HG03469 (cell line): ENCODE results near the gene EMC10.

Experiments
- ATAC-seq: cut with Tn5 transposase; IDR thresholded peaks from one replicate; pipeline ENCODE4 v1.9.1; 2021; ENCODE audit warnings: mild to moderate bottlenecking, moderate library complexity, moderate number of reproducible peaks; ENCODE audit not compliant: unreplicated experiment

Gene EMC10

DNA sequence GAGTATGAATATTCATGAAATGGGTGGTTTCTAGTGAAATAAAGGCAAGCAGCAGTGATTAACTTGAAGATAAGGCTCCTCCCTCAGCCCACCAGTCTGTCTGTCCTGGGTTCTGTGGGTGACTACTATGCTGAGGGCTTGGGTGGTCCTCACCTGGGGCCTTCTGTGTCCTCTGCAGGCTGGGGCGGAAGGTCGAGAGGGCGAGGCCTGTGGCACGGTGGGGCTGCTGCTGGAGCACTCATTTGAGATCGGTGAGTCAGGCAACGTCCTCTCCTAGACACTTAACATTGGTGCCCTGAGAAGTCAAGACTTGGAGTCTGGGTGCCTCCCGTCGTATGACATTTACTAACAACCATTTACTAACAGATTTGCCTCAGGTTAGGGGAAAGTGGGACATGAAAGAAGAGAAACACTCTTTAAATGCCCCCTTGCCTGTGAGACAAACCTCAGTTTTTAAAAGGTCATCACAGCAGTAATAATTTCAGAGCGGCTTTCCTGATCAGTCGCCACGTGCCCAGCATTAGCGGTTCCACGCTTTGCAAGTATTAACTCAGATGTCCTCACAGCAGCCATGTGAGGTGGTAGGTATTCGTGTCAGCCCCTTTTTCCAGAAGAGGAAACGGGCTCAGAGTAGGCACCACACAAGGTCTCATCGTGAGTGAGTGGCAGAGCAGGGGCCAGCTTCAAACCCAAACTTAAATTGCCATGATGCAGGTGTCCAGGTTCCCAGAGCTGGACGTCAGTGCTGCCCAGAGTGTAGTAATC, 1.6 kb downstream of the EMC10 start:
- ATAC-seq: no peak

- ATAC-seq: no peak
Measured at GRCh38 chr19:50478901-50479715, 2.8 kb downstream of the EMC10 start.

DNA sequence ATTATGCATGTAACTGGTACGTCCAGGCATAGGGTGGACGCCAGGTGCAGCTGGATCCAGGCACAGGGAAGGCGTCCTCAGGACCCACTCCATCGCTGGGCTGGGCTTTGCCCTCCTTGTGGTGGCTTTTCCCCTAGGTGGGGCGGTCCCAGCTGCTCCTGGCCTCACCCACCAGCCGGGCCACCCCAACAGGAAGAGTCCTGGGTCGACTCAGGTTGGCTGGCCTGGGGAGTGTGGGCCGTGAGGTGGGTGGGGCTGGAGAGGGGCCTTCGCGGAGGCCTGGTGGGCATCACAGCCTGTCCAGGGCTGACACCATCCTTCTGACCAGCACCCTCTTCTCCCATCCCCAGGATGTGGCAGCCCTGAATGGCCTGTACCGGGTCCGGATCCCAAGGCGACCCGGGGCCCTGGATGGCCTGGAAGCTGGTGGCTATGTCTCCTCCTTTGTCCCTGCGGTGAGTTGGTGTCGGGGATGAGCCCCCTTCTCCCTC, 3.5 kb downstream of the EMC10 start:
- ATAC-seq: no peak

DNA sequence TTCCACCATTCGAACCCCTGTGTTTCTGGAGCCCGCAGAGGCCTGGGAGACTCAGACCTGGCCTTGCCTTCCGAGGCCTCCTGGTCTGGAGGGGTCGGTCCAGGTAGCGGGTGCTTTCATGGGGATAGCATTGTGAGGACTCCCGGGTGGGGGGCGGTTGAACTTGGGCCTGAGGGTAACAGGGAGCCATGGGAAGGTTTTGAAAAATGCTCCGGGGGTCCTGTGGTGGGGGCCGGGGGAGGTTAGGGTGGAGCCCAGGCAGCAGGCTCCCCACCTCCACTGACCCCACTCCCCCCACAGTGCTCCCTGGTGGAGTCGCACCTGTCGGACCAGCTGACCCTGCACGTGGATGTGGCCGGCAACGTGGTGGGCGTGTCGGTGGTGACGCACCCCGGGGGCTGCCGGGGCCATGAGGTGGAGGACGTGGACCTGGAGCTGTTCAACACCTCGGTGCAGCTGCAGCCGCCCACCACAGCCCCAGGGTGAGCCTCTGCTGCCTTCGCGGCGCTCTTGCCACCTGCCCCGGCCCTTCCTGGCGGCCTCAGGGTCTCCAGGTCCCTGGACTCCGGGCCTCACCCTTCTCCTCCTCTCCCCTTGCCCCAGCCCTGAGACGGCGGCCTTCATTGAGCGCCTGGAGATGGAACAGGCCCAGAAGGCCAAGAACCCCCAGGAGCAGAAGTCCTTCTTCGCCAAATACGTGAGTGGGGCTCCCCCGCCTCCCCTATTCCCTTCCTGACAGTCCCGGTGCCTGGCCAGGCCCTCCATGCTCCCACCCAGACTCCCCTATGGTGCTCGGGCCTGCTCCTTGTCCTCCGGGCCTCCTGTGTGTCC, 4.2 kb downstream of the EMC10 start:
- no peak for ATAC-seq

DNA sequence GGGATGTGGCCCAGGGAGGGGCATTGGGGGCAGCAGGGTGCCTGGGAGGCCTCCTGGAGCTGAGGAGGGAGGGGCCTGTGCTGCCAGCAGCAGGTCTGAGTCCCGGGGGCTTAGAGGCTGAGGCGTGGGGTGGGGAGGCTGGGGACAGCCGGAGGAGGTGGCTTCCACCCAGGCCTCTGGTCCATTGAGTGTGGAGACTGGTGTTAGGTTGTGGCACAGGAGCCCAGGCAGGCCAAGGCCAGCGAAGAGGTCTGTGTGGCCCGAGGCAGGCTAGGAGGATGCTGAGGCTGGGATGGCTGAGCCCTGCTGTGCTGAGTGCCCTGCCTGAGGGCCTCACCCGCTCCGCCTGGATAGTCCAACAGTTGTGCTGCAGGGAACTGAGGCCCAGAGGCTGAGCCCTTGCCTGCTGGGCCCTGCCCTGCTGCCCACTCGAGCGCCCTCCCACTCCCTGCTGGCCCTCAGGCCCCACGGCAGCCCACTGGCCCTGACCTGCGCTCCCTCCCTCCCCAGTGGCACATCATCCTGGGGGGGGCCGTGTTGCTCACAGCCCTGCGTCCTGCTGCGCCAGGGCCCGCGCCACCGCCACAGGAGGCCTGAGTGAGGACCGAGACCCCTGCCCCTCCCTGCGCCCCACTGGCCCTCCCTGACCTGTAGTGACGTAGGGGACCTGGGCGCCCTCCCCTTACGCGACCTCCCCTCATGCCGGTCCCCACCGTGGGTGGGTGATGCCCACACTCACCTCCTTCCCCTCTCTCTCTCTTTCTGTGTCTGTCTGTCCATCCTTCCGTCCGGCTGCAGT, 5.2 kb downstream of the EMC10 start:
- no peak for ATAC-seq

DNA sequence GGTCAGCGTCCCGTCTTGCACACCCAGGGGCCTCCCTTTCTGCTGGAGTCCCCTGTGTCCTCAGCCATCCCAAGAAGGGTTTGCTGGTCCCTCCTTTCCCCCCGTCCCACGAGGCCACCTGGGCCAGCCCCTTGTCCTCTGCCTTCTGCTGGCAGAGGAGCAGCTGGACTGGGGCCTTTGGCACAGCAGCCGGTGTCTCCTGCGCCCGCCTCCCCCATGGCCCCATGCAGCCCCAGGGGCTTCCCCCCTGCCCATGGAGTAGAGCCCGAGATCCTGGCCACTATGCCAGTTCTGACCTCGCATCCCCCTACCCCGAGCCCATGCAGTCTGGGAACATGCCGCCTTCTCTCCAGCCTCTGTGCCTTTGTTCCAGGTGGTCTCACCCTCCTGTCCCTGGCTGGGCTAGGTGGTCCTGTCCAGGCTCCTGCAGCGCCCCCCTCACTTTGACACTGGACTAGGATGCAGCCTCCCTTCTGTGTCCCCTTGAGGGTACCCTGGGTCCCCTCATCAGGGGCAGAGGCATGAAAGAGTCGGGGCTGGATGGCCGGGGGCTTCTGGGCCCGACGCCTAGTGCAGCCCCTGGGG, 6.1 kb downstream of the EMC10 start:
- no peak for ATAC-seq

GRCh38 chr19:50482916-50483315, 6.6 kb downstream of the EMC10 start:
- no peak for ATAC-seq

GRCh38 chr19:50485284-50485955, 9.1 kb downstream of the EMC10 start:
- no peak for ATAC-seq

DNA sequence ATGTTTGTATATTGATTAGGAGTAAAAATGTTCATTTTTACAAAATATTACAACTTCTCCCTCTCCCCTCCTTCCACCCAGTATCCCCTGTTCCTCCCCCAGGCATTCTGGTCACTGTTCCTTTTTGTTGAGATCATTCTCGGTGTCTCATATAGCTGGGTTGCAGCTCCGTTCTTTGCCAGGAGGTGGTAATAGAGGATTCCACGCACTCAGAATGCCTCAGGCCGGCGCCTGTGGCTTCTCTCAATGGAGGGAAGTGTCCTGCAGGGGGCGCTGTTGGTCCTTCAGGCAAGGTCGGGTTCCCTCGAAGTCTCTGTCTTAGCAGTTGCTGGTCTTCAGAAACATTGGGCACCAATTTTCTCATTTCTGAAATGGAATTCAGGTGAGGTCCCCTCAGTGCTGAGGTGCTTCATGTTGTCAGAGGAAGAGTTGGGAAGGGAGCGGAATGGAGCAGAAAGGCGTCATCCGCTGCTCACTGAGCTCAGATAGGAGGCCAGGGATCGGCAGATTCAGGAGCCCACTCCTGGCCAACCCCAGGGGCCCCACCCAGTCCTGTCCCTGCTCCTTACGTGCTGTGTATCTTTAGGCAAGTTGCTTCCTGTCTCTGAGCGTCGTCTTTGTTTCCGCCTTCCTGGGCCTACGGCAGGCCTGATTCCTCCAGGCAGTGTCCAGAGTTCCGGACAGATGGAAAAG, 10.7 kb downstream of the EMC10 start:
- no peak for ATAC-seq

DNA sequence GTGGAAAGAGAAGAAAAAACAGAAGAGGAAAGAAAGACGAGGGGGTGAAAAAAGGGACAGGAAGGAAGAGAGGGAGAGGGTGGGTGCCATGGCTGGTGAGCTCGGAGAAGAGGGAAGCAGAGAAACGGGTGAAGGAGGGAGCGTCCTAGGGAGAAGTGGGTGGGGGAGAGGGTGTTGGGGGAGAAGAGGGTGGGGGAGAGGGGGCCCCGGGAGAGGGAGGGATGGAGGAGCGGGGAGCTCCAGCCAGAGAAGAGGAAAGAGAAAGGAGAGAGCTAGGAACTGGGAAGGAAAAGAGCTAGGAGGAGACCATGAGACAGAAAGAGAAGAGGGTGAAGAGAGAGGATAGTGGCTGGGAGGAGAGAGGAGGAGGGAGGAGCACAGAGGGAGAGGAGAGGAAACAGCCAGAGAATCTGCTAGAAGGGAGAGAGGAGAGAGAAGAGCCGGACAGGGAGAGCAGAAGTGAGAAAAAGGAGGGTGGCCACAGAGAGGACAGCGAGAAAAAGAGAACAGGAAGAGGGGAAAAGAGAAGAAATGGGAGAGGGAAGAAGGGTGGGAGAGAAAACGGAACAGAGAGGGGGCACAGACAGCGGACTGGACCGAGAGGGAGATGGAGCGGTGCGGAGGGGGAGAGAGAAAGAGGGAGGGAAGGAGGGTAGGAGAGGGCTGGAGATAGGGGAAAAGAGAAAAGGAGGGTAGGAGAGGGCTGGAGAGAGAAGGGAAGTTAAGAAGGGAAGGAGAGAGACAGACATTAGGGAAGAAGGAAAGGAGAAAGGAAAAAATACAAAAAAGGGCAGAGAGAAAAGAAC, 12.3 kb downstream of the EMC10 start:
- ATAC-seq: no peak

DNA sequence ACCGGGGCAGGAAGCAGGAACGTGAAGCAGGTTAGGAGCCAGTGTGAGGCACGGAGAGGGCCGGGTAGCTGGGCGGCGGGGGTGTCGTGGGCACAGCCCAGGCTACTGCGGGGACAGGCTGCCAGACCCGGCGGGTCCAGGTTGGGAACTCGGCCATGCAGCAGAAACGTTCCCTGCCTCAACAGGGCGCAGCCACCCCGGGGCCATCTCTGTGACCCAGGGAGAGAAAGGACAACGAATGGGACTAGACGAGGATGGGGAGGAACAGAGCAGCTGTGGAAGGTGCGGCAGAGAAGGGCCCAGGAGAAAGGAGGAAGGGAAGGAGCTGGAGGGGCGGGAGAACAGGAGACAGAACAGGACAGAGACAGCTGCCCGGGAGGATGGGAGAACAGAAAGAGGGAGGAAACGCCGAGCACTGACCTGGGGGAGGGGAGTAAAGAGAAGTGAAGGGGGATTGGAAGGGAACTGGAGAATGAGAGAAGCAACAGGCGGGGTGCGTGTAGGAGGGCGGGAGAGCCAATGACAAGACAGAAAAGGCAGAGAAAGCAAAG, 13.2 kb downstream of the EMC10 start:
- ATAC-seq: no peak

DNA sequence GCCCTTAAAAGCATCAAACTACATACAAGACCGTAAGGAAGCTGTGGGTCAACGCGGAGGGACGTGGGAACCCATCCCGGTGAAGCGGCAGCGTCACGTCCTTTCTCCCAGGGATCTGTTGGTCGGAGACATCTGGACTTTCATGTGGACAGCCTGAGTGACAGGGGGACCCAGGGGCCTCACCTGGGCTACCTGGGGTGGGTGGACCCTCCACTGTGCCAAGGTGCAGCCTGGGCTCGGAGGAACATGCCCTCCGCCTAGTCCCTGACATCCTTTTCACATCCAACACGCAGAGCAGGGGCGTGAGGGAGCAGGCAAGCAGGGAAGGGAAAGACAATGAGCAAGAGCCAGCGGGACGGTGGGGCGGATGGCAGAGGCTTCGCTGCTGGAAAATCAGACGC, 14.1 kb downstream of the EMC10 start:
- ATAC-seq: no peak

GRCh38 chr19:50490991-50491472, 14.7 kb downstream of the EMC10 start:
- ATAC-seq: no peak

DNA sequence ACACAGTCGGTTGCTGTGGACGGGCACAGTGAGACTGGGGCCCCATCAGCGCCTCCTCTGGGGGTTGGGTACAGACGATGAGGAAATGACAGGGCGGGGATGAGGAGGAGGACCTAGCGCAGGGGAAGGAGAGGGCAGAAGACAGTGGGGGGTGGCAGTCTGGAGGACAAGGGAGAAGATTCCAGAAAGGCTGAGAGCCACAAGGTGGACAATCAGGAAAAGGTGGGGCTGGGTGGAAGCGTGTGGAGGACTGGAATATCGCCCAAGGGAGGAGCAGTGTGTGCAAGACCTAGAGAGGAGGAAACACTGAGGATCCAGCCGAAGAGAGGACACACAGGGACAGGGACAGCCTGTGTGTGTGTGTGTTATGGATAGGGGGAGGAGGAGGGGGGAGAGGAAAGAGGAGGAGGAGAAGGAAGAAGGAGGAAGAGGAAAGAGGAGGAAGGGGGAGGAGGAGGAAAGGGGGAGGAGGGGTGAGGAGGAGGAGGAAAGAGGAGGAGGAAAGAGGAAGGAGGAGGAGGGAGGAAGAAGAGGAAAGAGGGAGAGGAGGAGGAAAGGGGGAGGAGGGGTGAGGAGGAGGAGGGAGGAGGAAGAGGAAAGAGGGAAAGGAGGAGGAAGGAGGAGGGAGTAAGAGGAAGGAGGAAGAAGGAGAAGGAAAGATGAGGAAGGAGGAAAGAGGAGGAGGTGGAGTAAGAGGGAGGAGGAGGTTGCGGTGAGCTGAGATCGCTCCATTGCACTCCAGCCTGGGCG, 16.2 kb downstream of the EMC10 start:
- ATAC-seq: no peak

DNA sequence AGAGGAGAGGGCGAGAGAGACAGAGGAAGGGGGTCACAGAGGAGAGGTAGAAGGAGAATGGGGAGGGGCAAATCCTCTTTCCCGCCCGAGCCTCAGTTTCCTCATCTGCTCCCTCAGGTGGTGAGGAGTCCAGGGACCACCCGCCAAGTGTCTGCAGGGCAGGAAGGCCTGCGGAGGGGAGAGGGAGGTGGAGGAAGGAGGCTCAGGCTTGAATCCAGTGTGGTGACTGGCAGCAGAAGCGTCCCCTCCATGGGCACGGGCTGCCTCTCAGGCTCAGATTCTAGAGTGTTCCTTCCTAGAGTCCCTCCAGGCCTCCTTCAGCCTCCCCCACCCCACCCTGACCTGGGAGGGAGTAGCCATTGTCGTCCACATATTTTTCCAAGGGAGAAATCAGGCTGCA, 16.9 kb downstream of the EMC10 start:
- ATAC-seq: no peak

- no peak for ATAC-seq
Measured at GRCh38 chr19:50494186-50495019, 18.1 kb downstream of the EMC10 start.
